SK-N-SH (cell line): ENCODE results near the gene KIR2DL3. TPM values are rescaled to one million over a fixed set of nuclear protein-coding genes. Genes with fewer than 3 reads are reported as not detected.

Experiments used
- CTCF ChIA-PET: fragments of 300-600, 350-600 bp; formaldehyde crosslinking; extraction: SDS; loops from one replicate; lab custom pipeline; 2021; lab: Yijun Ruan, JAX
- POLR2A ChIA-PET: fragments of 350-600 bp; sonication (Branson Sonifier 250); formaldehyde crosslinking; extraction: SDS; loops from one replicate; lab custom pipeline; 2020; ENCODE audit warnings: antibody characterized with exemption, inconsistent platforms; lab: Yijun Ruan, JAX
- DNase-seq: peaks from one replicate; pipeline ENCODE4 v3.0.0; 2012
- H2AFZ ChIP-seq: fragments of 200-600 bp; sonication (generic); 2 replicates; pipeline ENCODE4 v1.8.1; 2016; ENCODE audit warnings: antibody characterized with exemption, mild to moderate bottlenecking, low read depth
- H3F3A ChIP-seq: fragments of 200-600 bp; sonication (generic); replicated peaks from 2 replicates; pipeline ENCODE3; 2016; ENCODE audit warnings: antibody characterized with exemption, mild to moderate bottlenecking; ENCODE audit not compliant: insufficient read depth
- H3K27ac ChIP-seq, 2 experiments: fragments of 200-500 bp in 1 of 2; fragments of 200-600 bp in 1 of 2; sonication (Bioruptor generic) in 1 of 2; sonication (generic), shearing (Covaris generic) in 1 of 2; 2 replicates each; pipeline versions ENCODE4 v1.5.1 to v1.6.1; 2014 to 2016; ENCODE audit warnings: low read depth in 2 of 2, inconsistent platforms in 1 of 2, low read length in 1 of 2, mild to moderate bottlenecking in 1 of 2, mixed read lengths in 1 of 2
- H3K27me3 ChIP-seq: fragments of 200-600 bp; sonication (generic), shearing (Covaris generic); 2 replicates; pipeline ENCODE4 v1.6.1; 2016; ENCODE audit warnings: mixed run types; ENCODE audit not compliant: insufficient read depth
- H3K36me3 ChIP-seq, 2 experiments: fragments of 200-500 bp in 1 of 2; fragments of 200-600 bp in 1 of 2; sonication (Bioruptor generic) in 1 of 2; sonication (generic) in 1 of 2; replicated peaks in 1 of 2; 2 replicates each; pipeline versions ENCODE3 to v1.5.1; 2014 to 2016; ENCODE audit warnings: low read length in 1 of 2, mild to moderate bottlenecking in 1 of 2; ENCODE audit not compliant: insufficient read depth in 2 of 2, control insufficient read depth in 1 of 2
- H3K4me1 ChIP-seq, 2 experiments: fragments of 200-500 bp in 1 of 2; fragments of 200-600 bp in 1 of 2; sonication (Bioruptor generic) in 1 of 2; sonication (generic), shearing (Covaris generic) in 1 of 2; 2 replicates each; pipeline versions ENCODE4 v1.5.1 to v1.6.1; 2014 to 2016; ENCODE audit warnings: low read depth in 1 of 2, low read length in 1 of 2, mixed run types in 1 of 2; ENCODE audit not compliant: insufficient read depth in 2 of 2, control insufficient read depth in 1 of 2
- H3K4me2 ChIP-seq: fragments of 200-600 bp; sonication (generic), shearing (Covaris generic); 2 replicates; pipeline ENCODE4 v1.6.1; 2017; ENCODE audit warnings: mixed run types
- H3K4me3 ChIP-seq, 2 experiments: fragments of 200-500 bp in 1 of 2; fragments of 200-600 bp in 1 of 2; sonication (Bioruptor generic) in 1 of 2; sonication (generic), shearing (Covaris generic) in 1 of 2; 2 replicates each; pipeline versions ENCODE4 v1.5.1 to v1.8.1; 2014 to 2016; ENCODE audit warnings: low read depth in 2 of 2, inconsistent platforms in 1 of 2, low read length in 1 of 2, mild to moderate bottlenecking in 1 of 2, mixed read lengths in 1 of 2, moderate library complexity in 1 of 2
- H3K79me2 ChIP-seq: fragments of 200-600 bp; sonication (generic); 2 replicates; pipeline ENCODE4 v1.8.1; 2017; ENCODE audit warnings: mild to moderate bottlenecking; ENCODE audit not compliant: insufficient read depth
- H3K9ac ChIP-seq: fragments of 200-600 bp; sonication (generic); 2 replicates; pipeline ENCODE4 v1.6.1; 2017; ENCODE audit warnings: mixed run types
- H3K9me2 ChIP-seq: fragments of 200-600 bp; sonication (generic); 2 replicates; pipeline ENCODE4 v1.6.1; 2017; ENCODE audit warnings: mixed run types
- H3K9me3 ChIP-seq: fragments of 200-600 bp; sonication (generic); 2 replicates; pipeline ENCODE4 v1.6.1; 2017; ENCODE audit warnings: mixed run types, mild to moderate bottlenecking, moderate library complexity
- H4K20me1 ChIP-seq: fragments of 200-600 bp; sonication (generic); 2 replicates; pipeline ENCODE4 v1.6.1; 2017; ENCODE audit warnings: mild to moderate bottlenecking, mixed run types; ENCODE audit not compliant: insufficient read depth
- FOSL2 ChIP-seq: IDR thresholded peaks from 2 replicates; pipeline ENCODE4 v1.4.0; 2012; ENCODE audit warnings: low read depth, mild to moderate bottlenecking, moderate library complexity, borderline replicate concordance
- FOXM1 ChIP-seq: IDR thresholded peaks from 2 replicates; pipeline ENCODE4 v1.4.0; 2012; ENCODE audit warnings: low read depth, mild to moderate bottlenecking
- GATA2 ChIP-seq: sonication (generic); formaldehyde crosslinking; IDR thresholded peaks from 2 replicates; pipeline ENCODE4 v1.5.0; 2020; ENCODE audit warnings: mild to moderate bottlenecking, missing genetic modification reagents
- JUND ChIP-seq: IDR thresholded peaks from 2 replicates; pipeline ENCODE4 v1.4.0; 2012
- MAX ChIP-seq: IDR thresholded peaks from 2 replicates; pipeline ENCODE4 v1.4.0; 2012; ENCODE audit warnings: low read depth
- MEF2A ChIP-seq: IDR thresholded peaks from 2 replicates; pipeline ENCODE4 v1.4.0; 2012; ENCODE audit warnings: low read depth, borderline replicate concordance
- NFIC ChIP-seq: IDR thresholded peaks from 2 replicates; pipeline ENCODE4 v1.4.0; 2012; ENCODE audit warnings: borderline replicate concordance
- NRF1 ChIP-seq: IDR thresholded peaks from 2 replicates; pipeline ENCODE4 v1.6.1; 2012; ENCODE audit warnings: low read depth, mild to moderate bottlenecking, low read length
- POLR2AphosphoS5 ChIP-seq: IDR thresholded peaks from 2 replicates; pipeline ENCODE4 v1.6.1; 2012; ENCODE audit warnings: low read depth, low read length
- RAD21 ChIP-seq: IDR thresholded peaks from 2 replicates; pipeline ENCODE4 v1.6.1; 2012; ENCODE audit warnings: mild to moderate bottlenecking, low read length
- RCOR1 ChIP-seq: fragments of 150-350 bp; IDR thresholded peaks from 2 replicates; pipeline ENCODE4 v1.6.1; 2017; ENCODE audit warnings: antibody characterized with exemption, low read length
- REST ChIP-seq: IDR thresholded peaks from 2 replicates; pipeline ENCODE4 v1.6.1; 2012; ENCODE audit warnings: mild to moderate bottlenecking, low read depth, low read length, moderate library complexity
- RXRA ChIP-seq: IDR thresholded peaks from 2 replicates; pipeline ENCODE4 v1.4.0; 2012; ENCODE audit warnings: low read depth, mild to moderate bottlenecking, borderline replicate concordance
- SIN3A ChIP-seq: IDR thresholded peaks from 2 replicates; pipeline ENCODE4 v1.6.1; 2012; ENCODE audit warnings: low read depth, mild to moderate bottlenecking, low read length, moderate library complexity, borderline replicate concordance
- SMC3 ChIP-seq: IDR thresholded peaks from 2 replicates; pipeline ENCODE4 v1.6.1; 2012; ENCODE audit warnings: low read depth, low read length, improper control_type of control experiment
- TEAD4 ChIP-seq: IDR thresholded peaks from 2 replicates; pipeline ENCODE4 v1.4.0; 2012; ENCODE audit warnings: mild to moderate bottlenecking, borderline replicate concordance; ENCODE audit not compliant: insufficient read depth
- USF2 ChIP-seq: fragments of 150-350 bp; IDR thresholded peaks from 2 replicates; pipeline ENCODE4 v1.6.1; 2017; ENCODE audit warnings: antibody characterized with exemption, low read length, low read depth, borderline replicate concordance
- YY1 ChIP-seq: IDR thresholded peaks from 2 replicates; pipeline ENCODE4 v1.4.0; 2012; ENCODE audit warnings: low read depth, mild to moderate bottlenecking
- WGBS: methylation state at CpG from one replicate; pipeline ENCODE4 v1.1.6; 2017; ENCODE audit warnings: low lambda C conversion rate; 5-methylcytosine and 5-hydroxymethylcytosine counted together
- polyA plus RNA-seq, 3 experiments: library from polyadenylated mRNA; depleted of rRNA; stranded (reverse); fragments of >200 nt; gene quantifications; 2 replicates each; pipeline ENCODE4 v1.2.3, GENCODE V29; 2012
- TF ChIP-seq, protein P1 (sequence below): IDR thresholded peaks from 2 replicates; pipeline ENCODE4 v1.4.0; 2012; ENCODE audit warnings: low read depth, borderline replicate concordance
- TF ChIP-seq, protein P2 (sequence below): IDR thresholded peaks from 2 replicates; pipeline ENCODE4; 2012

The KIR2DL3 gene
- polyA plus RNA-seq, 1 of the 3 experiments (the other 2 are of a cell fraction) = not detected

DNA sequence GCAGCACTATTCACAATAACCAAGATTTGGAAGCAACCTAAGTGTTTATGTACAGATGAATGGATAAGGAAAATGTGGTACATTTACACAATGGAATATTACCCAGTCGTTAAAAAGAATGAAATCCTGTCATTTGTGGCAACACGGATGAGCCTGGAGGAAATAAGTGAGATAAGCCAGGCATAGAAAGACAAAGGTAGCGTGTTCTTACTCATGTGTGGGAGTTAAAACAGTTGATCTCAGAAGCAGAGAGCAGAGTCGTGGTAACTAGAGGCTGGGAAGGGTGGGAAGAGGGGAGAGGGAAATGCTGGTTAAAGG lies 46.1 kb upstream of the KIR2DL3 start:
- no peak overlapping the region for H3K4me3 ChIP-seq
- H3K9me3 ChIP-seq = no peaks in the 10 kb centered on the region
- no peak overlapping the region for H3K27ac ChIP-seq
- H2AFZ ChIP-seq = no peak overlapping the region
- CTCF ChIA-PET = interaction anchor here (2.7 kb wide), 1 partner anchor 18 kb away, joined by 7 read pairs; no protein-coding TSS in a partner anchor
- H3K36me3 ChIP-seq = no peaks in the 10 kb centered on the region
- no peaks in the 10 kb centered on the region for H3K79me2 ChIP-seq
- no peak for TF ChIP-seq TEAD4
- TF ChIP-seq YY1 = no peak
- TF ChIP-seq USF2 = no peak
- TF ChIP-seq RCOR1 = no peak
- no peak for TF ChIP-seq GATA2 (CRISPR knock-in tag)
- TF ChIP-seq FOSL2 = no peak
- TF ChIP-seq JUND = no peak
- no peak for TF ChIP-seq MEF2A
- no peak for TF ChIP-seq FOXM1
- no peak for TF ChIP-seq SMC3
- TF ChIP-seq MAX = no peak
- TF ChIP-seq RAD21 = no peak
- TF ChIP-seq, protein P1, sequence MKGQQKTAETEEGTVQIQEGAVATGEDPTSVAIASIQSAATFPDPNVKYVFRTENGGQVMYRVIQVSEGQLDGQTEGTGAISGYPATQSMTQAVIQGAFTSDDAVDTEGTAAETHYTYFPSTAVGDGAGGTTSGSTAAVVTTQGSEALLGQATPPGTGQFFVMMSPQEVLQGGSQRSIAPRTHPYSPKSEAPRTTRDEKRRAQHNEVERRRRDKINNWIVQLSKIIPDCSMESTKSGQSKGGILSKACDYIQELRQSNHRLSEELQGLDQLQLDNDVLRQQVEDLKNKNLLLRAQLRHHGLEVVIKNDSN = no peak
- no peak for TF ChIP-seq POLR2AphosphoS5
- TF ChIP-seq, protein P2, sequence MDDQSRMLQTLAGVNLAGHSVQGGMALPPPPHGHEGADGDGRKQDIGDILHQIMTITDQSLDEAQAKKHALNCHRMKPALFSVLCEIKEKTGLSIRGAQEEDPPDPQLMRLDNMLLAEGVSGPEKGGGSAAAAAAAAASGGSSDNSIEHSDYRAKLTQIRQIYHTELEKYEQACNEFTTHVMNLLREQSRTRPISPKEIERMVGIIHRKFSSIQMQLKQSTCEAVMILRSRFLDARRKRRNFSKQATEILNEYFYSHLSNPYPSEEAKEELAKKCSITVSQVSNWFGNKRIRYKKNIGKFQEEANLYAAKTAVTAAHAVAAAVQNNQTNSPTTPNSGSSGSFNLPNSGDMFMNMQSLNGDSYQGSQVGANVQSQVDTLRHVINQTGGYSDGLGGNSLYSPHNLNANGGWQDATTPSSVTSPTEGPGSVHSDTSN = no peak
- TF ChIP-seq NRF1 = no peak
- H3K27me3 ChIP-seq = no peaks in the 10 kb centered on the region; the same call in 1 of the 2 replicates
- POLR2A ChIA-PET = no interaction called here
- no peak overlapping the region for H3K4me2 ChIP-seq
- H3K9me2 ChIP-seq = no peaks in the 10 kb centered on the region
- H3K4me1 ChIP-seq = no peaks in the 10 kb centered on the region
- no peaks in the 10 kb centered on the region for H4K20me1 ChIP-seq
- H3K9ac ChIP-seq = no peak overlapping the region
- DNase-seq = no peak
- under 1% methylated on average over 4 of the region's 4 CpGs for WGBS
- H3F3A ChIP-seq = no peaks in the 10 kb centered on the region

GRCh38 chr19:54694648-54695047 lies 43.7 kb upstream of the KIR2DL3 start:
- Histone ChIP-seq H3K36me3 (no peaks in the 10 kb centered on the region), H3K27ac (no peak overlapping the region), H3K27me3 (peaks cover 6% of the 10 kb centered on the region; the same call in 1 of the 2 replicates), H2AFZ (no peak overlapping the region), H3K9ac (no peak overlapping the region), H3K9me3 (no peaks in the 10 kb centered on the region), H3K4me3 (no peak overlapping the region), H3K4me2 (no peak overlapping the region), H3F3A (no peaks in the 10 kb centered on the region), H3K4me1 (no peaks in the 10 kb centered on the region), H3K79me2 (no peaks in the 10 kb centered on the region), H3K9me2 (no peaks in the 10 kb centered on the region), H4K20me1 (no peaks in the 10 kb centered on the region)
- WGBS = no CpG with 5 or more reads among the region's 5 CpGs
- no peak for DNase-seq
- CTCF ChIA-PET = interaction anchor here (0.5 to 2.7 kb wide), 2 partner anchors 21 to 213 kb away, joined by 3 to 7 read pairs; no protein-coding TSS in a partner anchor
- POLR2A ChIA-PET = no interaction called here
- TF ChIP-seq YY1 (no peak), SIN3A (no peak), MEF2A (no peak), RXRA (no peak), REST (no peak), NFIC (no peak)
- TF ChIP-seq, protein P2 = no peak
